HPDE6-E6E7 (cell line): ENCODE data around the gene CEACAM19.
"Not testable (repeated sequence)": the region's sequence is repeated elsewhere in the genome, so short reads cannot be mapped to it uniquely, and the experiment has no call there.

ENCODE experiments used
- DNase-seq: peaks from one replicate; pipeline ENCODE4 v3.0.0; 2011; ENCODE audit warnings: missing footprints; ENCODE audit errors: extremely low spot score

The CEACAM19 gene

DNA sequence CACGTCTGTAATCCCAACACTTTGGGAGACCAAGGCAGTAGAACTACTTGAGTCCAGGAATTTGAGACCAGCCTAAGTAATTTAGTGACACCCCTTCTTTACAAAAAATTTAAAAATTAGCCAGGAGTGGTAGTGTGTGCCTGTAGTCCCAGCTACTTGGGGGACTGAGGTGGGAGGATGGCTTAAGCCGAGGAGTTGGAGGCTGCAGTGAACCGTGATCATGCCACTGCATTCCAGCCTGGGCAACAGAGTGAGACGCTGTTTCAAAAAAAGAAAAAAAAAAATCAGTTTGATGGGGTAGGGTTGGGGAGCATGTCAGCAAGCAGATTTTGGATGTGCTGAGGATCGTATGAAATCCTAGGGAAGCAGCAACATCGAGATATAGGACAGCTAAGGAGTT, 4.2 kb downstream of the CEACAM19 start:
- no peak for DNase-seq

GRCh38 chr19:44677019-44677811, 5.9 kb downstream of the CEACAM19 start:
- no peak for DNase-seq

- DNase-seq: no peak
Measured at GRCh38 chr19:44680536-44680935, 9.3 kb downstream of the CEACAM19 start.

GRCh38 chr19:44681992-44682790, 10.9 kb downstream of the CEACAM19 start:
- DNase-seq: no peak

GRCh38 chr19:44682807-44683206, 11.5 kb downstream of the CEACAM19 start:
- DNase-seq: no peak

DNA sequence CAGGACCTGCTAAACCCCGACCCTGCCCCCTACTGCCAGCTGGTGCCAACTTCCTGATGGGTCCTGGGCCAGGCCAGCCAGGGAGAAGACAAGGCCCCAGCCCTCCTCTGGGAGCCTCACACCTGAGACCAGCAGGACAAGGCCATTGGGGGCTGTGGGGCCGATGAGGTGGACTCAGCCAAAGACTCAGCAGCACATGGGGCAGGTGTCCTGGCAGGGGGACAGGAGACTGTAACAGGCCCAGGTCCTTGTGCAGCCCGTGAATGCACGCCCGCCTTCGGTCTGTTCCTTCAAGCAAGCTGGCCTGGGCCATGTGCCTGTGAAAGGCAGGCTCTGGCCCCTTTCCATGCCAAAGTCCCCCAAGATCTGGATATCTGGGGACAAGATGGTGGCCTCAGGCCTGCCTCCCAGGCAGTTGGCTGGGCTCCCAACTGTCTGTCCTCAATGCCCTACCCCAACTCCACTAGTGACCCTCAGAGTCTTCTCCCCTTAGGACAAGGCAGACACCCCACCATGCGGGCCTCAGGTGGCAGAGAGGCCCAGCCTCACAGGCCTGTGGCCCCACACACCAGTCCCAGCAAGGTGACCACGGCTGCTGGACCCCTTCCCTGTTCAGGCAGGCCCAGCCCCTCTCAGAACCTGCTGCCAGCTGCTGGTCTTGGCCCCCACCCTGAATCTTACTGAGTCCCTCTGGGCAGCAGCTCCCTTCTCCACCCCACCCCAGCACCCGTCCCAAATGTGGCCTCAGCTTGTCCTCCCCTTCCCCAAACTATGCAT, 12.3 kb downstream of the CEACAM19 start:
- DNase-seq: no peak

DNA sequence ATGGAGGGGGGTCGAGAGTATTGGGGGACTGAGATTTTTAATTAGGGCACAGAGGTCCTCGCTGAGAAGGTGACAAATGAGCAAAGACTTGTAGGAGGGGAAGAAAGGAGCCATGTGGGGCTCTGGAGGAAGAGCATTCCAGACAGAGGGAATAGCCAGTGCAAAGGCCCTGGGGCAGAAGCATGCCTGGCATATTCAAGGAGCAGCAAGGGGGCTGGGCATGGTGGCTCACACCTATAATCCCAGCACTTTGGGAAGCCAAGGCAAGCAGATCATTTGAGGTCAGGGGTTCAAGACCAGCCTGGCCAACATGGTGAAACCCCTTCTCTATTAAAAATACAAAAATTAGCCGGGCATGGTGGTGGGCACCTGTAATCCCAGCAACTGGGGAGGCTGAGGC, 13.1 kb downstream of the CEACAM19 start:
- not testable (repeated sequence) for DNase-seq

DNA sequence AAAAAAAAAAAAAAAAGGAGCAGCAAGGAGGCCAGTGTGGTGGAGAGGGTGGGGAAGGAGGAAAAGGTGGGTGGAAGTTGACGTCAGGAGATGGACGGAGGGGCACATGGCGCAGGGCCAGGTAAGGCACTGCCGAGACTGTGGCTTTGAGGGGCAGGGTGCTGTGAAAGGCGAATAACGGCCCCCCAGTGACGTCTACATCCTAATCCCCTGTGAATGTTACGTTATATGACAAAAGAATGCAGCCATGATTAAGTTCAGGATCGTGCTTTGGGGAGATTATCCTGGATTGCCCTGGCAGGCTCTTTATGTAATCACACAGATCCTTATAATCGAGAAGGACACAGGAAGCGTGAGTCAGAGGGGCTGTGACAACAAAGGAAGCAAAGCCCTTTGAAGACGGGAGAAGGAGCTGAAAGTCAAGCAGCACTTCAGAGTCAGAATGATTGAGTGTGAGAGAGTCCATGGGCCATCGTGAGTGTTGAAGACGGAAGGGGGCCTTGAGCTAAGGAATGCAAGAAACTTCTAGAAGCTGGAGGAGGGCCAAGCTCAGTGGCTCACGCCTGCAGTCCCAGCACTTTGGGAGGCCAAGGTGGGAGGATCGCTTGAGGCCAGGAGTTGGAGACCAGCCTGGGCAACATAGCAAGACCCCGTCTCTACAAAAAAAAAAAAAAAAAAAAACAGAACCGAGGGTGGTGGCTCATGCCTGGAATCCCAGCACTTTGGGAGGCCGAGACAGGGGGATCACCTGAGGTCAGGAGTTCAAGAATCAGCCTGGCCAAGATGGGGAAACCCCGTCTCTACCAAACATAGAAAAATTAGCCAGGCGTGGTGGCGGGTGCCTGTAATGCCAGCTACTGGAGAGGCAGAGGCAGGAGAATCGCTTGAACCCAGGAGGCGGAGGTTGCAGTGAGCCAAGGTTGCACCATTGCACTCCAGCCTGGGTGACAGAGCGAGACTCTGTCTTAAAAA, 13.9 kb downstream of the CEACAM19 start:
- DNase-seq: peak; percentile 29

GRCh38 chr19:44685877-44686276, 14.6 kb downstream of the CEACAM19 start:
- DNase-seq: no peak

GRCh38 chr19:44686896-44687295, 15.6 kb downstream of the CEACAM19 start:
- DNase-seq: no peak

GRCh38 chr19:44687888-44688287, 16.6 kb downstream of the CEACAM19 start:
- DNase-seq: no peak

- peak; percentile 43 for DNase-seq
Measured at GRCh38 chr19:44689290-44690130, 18.2 kb downstream of the CEACAM19 start.

DNA sequence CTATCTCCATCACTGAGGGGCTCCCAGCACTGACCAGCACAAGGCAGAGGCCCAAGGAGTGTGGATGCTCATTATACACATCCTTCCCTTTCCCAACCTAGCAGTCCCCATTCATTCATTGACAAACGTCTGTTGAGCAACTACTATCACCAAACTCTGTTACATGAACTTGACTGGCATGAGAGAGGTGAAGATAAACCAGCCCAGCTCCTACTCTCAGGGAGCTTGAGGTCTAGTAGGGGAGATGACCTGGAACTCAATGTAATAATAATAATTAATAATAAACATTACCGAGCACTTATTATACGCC, 18.8 kb downstream of the CEACAM19 start:
- DNase-seq: no peak

DNA sequence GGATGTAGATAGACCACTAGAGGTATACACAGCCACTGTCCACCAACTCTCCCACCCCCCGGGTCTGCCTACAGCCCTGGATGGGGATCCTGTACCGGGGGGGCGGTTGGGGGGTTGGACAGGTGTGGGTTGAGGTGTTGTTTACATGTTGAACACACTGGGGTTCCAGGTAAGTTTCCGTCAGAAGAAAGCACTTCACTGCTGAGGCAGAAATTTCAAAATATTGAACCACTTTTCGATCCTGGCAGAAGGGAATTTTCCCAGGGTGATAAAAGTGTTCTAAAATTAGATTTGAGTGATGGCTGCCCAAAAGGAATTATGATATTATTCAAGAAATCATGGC, 21.1 kb downstream of the CEACAM19 start:
- no peak for DNase-seq

DNA sequence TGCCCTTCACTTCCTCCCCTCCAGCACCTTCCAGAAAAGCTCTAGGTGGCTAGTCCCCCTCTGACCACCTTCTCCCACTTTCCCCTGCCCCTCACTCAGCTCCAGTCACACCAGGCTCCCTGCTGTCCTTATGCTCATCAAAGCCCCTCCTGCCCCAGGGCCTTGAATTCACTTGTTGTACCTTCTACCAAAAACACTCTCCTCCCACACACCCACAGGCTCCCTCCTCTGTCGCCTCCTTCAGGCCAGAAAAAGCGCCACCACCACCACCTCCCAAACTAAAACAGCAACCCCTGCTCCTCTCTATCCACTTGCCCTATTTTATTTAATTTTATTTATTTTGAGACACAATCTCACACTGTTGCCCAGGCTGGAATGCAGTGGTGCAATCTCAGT, 22.9 kb downstream of the CEACAM19 start:
- no peak for DNase-seq

GRCh38 chr19:44696939-44697669, 25.8 kb downstream of the CEACAM19 start:
- DNase-seq: no peak

GRCh38 chr19:44697670-44698034, 26.4 kb downstream of the CEACAM19 start:
- DNase-seq: no peak

DNA sequence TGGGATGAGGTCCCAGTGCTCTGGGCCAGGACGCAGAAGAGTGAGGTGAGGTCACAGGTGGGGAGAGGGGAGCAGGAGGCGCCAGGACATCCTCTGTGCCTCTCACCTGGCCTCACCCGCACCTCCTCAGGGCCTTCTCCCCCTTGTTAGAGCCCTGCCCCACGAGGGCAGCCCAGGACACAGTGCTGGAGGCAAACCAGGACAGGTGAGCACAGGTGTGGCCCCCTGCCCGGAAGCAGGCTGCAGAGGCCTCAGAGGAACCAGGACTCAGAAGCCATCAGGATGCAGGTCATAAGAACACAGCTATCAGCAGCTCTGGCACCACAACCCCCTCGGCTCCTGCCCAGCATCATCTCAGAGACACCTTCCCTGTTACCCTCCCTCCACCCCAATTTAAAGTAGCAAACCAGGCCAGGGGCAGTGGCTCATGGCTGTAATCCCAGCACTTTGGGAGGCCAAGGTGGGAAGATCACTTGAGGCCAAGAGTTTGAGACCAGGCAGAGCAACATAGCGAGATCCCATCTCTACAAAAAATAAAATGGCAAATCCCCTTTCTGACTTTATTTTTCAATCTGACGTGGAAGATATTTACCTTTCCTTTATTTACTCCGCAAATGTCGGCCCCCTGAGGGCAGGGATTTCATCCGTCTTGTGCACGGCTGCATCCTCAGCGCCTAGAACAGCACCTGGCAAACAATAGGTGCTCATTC, 27.4 kb downstream of the CEACAM19 start, which contains the start of gene CEACAM16:
TSS of gene CEACAM16 (plus strand) at position 660 of the 710 bp plus-strand sequence. CDS start 2,306 bp downstream, outside the sequence.
- no peak for DNase-seq

GRCh38 chr19:44700547-44700946, 29.3 kb downstream of the CEACAM19 start:
- DNase-seq: no peak
